ENCODE results near the gene LRRC8E.

GRCh38 chr19:7942981-7943443 lies 54.7 kb downstream of the LRRC8E start:
- TF ChIP-seq POLR2AphosphoS5 (IDR thresholded peaks at IDR 0.05; ENCODE audit: low read length) (no peak), USF2 (IDR thresholded peaks at IDR 0.05; ENCODE audit: borderline replicate concordance, low read depth, low read length) (no peak), ESRRA (IDR thresholded peaks at IDR 0.05; ENCODE audit: low read length) (no peak), NKRF (conservative IDR thresholded peaks at IDR 0.05) (no peak), EZH2 (IDR thresholded peaks at IDR 0.05; ENCODE audit: borderline replicate concordance, control insufficient read depth, low read depth, low read length) (no peak)
